ENCODE results near the gene ETV4. TPM values are rescaled to one million over a fixed set of nuclear protein-coding genes. Genes with fewer than 3 reads are reported as not detected.
"Not testable (repeated sequence)": the region's sequence is repeated elsewhere in the genome, so short reads cannot be mapped to it uniquely, and the experiment has no call there.

ETV4 gene
- polyA plus RNA-seq, 3 donors from 2014 or later: not detected

DNA sequence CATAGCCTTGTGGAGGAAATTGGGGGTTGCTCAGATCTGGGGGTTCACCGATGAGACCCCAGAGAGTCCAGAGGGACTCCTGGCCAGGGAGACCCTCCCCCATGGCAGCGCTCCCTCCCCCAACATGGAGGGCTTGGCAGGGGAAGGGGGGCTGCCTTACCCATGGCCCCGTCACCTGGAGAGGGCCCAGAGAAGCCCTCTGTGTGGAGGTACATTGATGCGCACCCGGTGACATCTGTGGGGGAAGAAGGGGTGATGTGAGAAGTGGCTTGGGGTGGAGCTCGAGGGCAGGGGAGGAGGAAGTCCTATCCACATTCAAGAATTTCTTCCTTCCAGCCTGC lies 16.2 kb downstream of the ETV4 start:
- Mint-ChIP-seq H3K4me1 (peaks cover 0 to 7% of the 10 kb centered on the region in 2 donors), H3K4me3 (no peak overlapping the region), H3K27ac (no peak overlapping the region), H3K36me3 (peaks cover 4 to 13% (median 8%) of the 10 kb centered on the region in 3 donors), H3K9me3 (no peaks in the 10 kb centered on the region), H3K27me3 (ENCODE audit: low read depth in 3 of 3) (no peaks in the 10 kb centered on the region)
- DNase-seq: no peak

DNA sequence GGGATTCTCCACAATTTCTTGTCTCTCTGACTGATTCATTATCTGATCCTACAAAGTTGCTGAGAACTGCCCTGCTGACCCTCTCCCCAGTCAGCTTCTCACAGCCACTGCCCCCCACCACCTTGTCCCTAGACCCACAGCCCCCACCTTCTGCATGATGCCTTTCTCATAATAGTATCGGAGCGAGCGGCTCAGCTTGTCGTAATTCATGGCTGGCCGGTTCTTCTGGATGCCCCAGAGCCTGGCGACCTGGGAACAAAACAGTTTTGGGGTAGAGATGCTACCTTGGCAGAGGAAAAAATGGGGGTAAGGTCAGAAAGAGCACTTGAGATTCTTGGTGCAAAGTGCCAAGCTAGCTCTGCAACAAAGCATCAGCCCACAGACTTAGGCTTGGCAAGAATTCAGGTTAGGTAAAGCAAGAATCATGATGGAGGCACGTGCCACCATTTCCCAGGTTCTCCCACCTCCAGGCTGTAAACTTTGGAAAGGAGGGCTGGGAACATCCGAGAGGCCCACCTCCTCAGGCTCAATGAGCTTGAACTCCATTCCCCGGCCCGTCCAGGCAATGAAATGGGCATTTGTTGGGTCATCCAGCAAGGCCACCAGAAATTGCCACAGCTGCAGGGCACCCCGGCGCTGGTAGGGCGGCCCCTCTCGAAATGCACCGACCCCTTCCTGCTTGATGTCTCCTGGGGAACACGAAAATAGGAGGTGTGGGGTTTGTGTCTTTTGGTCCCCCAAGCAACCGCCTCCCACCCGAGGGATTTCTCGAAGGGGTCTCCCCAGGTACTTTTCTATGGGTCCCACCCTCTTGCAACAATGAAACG lies 16.9 kb downstream of the ETV4 start:
- Mint-ChIP-seq H3K9me3 (no peaks in the 10 kb centered on the region), H3K4me1 (peaks cover 0 to 7% of the 10 kb centered on the region in 2 donors), H3K27me3 (ENCODE audit: low read depth in 3 of 3) (no peaks in the 10 kb centered on the region), H3K4me3 (no peak overlapping the region), H3K36me3 (peaks cover 4 to 20% (median 13%) of the 10 kb centered on the region in 3 donors), H3K27ac (peak overlapping the region in 2 of 6 donors; percentile 14 to 49)
- DNase-seq: no peak

DNA sequence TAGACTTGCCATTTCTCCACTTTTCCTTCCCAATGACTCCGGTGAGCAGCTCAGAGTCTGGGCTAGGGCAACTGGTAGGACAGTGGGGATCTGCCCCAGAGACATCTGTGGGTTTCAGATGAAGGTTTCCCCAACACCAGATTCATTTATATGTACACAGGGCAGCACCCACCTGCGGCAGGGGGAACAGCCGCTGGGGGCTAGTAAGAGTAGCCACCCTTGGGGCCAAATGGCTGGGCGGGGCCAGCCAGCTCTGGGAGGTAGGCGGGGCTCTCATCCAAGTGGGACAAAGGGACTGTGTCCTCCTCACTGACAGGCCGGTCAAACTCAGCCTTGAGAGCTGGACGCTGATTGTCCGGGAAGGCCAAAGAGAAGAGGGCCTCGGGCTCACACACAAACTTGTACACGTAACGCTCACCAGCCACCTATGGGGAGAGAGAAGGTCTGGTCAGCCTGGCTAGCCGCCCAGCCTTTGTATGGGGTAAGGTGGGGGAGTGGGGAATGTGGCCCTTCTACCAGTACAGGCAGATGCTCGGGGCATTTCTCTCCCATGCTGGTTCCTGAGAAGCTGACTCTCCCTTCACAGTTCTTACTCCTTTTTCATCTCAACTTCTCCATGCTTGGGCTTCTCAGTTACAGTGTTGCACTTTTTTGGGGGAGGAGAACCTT lies 17.7 kb downstream of the ETV4 start:
- Mint-ChIP-seq H3K4me3 (no peak overlapping the region), H3K27ac (peak overlapping the region in 2 of 6 donors; percentile 14 to 49), H3K36me3 (peaks cover 7 to 27% (median 14%) of the 10 kb centered on the region in 3 donors), H3K9me3 (no peaks in the 10 kb centered on the region), H3K27me3 (ENCODE audit: low read depth in 3 of 3) (no peaks in the 10 kb centered on the region), H3K4me1 (peaks cover 0 to 7% of the 10 kb centered on the region in 2 donors)
- DNase-seq: no peak

DNA sequence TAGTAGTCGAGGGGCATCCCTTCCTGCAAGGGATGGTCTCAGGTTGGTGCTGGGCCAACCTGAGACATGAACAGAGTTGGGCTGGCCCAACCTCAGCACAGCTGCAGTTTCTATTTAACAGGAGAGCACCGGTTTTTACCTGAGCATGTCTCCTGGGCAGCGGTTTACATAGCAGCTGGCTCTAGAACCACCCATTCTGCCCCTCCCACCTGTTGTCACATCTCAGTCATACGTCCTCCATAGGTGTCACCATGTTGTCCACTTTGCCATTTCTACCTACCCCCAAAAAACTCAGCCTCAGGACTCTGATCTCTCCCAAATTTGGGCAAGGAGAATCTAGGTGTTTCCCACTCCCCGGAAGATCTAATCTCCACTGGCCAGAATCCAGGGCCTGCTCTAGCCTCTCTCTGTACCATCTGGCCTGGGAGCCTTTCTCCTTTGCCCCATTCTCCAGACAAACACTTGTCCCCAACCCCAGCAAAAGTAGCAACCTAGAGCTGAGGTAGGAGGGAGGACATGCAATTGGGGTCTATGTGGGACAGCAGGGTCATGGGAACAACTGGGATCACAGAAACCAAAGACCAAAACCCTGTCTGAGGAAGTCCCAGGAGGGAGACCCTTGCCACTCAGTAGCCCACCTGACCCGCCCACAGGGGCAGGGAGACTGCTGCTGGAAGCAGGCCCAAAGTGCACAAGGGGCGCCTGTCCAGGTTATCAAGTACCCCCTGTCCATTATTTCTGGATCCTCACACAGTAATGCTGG lies 19.1 kb downstream of the ETV4 start:
- no peak for DNase-seq
- no peak overlapping the region for H3K4me3 Mint-ChIP-seq

DNA sequence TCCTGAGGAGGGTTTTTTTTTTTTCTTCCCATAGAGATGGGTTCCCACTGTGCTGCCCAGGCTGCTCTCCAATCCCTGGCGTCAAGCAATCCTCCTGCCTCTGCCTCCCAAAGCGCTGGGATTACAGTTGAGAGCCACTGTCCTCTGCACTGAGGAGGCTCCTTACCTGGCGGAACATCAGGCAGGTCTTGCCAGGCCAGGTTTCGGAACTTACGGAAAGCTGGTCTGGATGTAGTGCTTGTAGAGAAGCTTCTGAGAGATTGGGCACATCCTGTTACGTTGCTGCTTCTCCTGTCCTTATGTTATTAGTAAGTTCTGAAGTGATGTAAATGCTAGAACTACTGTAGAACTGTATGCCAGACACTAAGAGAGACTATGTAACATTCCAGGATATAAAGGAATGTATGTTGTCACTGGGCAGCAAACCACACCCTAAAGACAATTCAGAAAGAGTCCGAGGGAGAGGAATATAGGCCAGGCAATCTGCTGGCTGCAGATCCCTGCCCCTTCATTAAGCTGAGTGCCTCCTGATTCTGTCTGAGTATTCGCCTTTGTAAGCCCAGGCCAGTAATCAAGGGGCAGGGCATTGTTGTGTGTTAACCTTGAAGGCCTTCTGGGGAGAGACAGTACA lies 21.1 kb downstream of the ETV4 start:
- no peak overlapping the region for H3K4me3 Mint-ChIP-seq
- H3K27ac Mint-ChIP-seq: no peak overlapping the region
- DNase-seq: no peak
- H3K4me1 Mint-ChIP-seq: peaks cover 0 to under 1% of the 10 kb centered on the region in 2 donors
- H3K36me3 Mint-ChIP-seq: peaks cover 18 to 49% (median 32%) of the 10 kb centered on the region in 3 donors
- H3K27me3 Mint-ChIP-seq (ENCODE audit: low read depth in 3 of 3): peaks cover 0 to 5% (median 0%) of the 10 kb centered on the region in 3 donors
- no peaks in the 10 kb centered on the region for H3K9me3 Mint-ChIP-seq

More for the DNA sequence above, 19.1 kb downstream of the ETV4 start:
- Mint-ChIP-seq H3K27ac (no peak overlapping the region), H3K9me3 (no peaks in the 10 kb centered on the region), H3K27me3 (ENCODE audit: low read depth in 3 of 3) (no peaks in the 10 kb centered on the region), H3K36me3 (peaks cover 7 to 32% (median 18%) of the 10 kb centered on the region in 3 donors), H3K4me1 (peaks cover 0 to 7% of the 10 kb centered on the region in 2 donors)

DNA sequence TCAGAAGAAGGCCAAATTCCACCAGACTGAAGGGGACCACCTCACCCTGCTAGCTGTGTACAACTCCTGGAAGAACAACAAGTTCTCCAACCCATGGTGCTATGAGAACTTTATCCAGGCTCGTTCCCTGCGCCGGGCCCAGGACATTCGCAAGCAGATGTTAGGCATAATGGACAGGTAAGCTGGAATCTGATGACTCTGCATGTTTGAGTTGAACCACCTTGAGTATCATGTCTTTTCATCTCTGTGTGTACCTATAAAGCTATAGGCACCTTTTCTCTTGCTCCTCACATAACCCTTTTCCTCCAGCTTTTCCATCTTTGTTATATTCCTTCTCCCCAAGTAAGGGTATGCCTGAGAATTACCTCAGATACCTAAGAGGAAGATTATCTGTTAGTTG lies 24.8 kb downstream of the ETV4 start:
- Mint-ChIP-seq H3K36me3 (peaks cover 21 to 67% (median 34%) of the 10 kb centered on the region in 3 donors), H3K9me3 (no peaks in the 10 kb centered on the region), H3K27ac (no peak overlapping the region), H3K4me1 (no peaks in the 10 kb centered on the region), H3K4me3 (no peak overlapping the region), H3K27me3 (ENCODE audit: low read depth in 3 of 3) (peaks cover 0 to 5% (median 0%) of the 10 kb centered on the region in 3 donors)
- DNase-seq: no peak

DNA sequence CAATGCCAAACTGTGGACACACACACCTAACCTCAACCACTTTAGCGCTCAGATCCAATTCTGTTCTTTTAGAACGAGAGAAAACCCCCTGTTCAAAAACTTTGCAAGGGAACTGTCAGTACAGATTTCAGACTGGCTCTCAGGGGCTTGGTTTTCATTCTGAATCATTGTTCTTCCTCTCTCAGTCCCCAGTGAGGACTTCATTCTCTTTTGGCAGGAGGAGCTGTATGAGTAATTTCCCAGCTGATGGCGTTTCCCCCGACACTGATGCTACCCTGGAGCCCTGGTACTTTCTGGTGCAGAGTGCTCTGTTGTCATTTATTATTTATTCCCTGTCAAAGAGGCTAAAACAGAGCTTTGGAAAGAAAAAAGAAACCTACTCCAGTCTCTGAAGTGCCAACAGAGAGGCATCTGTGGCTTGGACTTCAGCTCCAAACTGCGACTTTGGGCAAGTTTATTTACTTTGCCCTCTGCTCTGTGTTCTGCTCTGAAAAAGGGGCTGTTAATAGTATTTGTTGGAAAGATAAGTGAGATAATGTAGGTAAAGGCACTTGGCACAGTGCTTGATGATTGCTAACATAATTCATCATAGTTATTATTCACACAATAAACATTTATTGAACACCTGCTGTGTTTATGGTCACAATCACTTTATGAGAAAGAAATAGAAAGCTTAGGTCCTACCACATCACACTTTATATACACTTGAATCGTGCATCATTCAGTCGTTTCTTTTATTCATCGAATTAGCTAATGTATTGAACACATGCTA lies 28.3 kb downstream of the ETV4 start:
- no peak overlapping the region for H3K27ac Mint-ChIP-seq

DNA sequence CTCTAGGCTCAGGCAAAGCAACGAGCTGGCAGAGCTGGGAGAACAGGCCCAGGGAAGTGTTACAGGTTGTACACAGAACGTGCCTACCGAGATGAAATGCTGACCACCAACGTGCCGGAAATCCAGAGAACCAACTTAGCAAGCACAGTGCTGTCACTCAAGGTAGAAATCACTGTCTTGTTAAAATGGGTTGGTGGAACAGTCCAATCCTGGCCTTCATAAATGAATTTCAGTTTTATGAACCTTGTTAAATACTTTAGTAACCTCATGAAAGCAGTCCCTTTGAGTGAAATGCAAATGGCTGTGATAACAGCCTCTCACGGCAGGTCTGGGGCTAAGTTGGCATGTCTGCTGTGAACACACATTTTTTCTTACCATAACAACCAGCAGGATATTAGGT lies 29.0 kb downstream of the ETV4 start:
- DNase-seq: no peak
- Mint-ChIP-seq H3K27ac (no peak overlapping the region), H3K9me3 (no peaks in the 10 kb centered on the region), H3K27me3 (ENCODE audit: low read depth in 3 of 3) (peaks cover 0 to 7% (median 0%) of the 10 kb centered on the region in 3 donors), H3K4me3 (no peak overlapping the region), H3K4me1 (no peaks in the 10 kb centered on the region), H3K36me3 (peaks cover 19 to 55% (median 28%) of the 10 kb centered on the region in 3 donors)

More for the DNA sequence above, 28.3 kb downstream of the ETV4 start:
- Mint-ChIP-seq H3K36me3 (peaks cover 19 to 51% (median 22%) of the 10 kb centered on the region in 3 donors), H3K9me3 (no peaks in the 10 kb centered on the region), H3K4me1 (no peaks in the 10 kb centered on the region), H3K4me3 (no peak overlapping the region), H3K27me3 (ENCODE audit: low read depth in 3 of 3) (peaks cover 0 to 7% (median 0%) of the 10 kb centered on the region in 3 donors)
- no peak for DNase-seq

DNA sequence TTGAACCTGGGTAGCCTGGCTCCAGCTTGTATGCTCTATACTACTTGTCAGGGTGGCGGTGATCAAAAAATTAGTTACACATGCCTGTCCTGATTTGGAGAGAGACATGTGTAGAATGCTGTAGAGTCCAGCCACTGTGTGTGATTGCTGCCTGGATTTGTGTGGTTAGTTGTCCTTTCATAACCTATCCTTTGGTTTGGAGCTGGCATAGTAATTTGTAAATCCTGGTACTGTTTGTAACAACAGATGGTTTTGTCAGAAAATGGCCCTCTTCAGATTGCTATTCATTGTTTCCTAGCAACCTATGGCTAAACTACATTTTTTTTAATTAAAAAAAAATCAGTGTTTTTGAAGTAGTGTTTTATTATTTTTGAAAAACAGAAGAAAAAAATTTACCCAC lies 30.5 kb downstream of the ETV4 start:
- peaks cover 12 to 47% (median 22%) of the 10 kb centered on the region in 3 donors for H3K36me3 Mint-ChIP-seq
- H3K4me1 Mint-ChIP-seq: no peaks in the 10 kb centered on the region
- DNase-seq: no peak
- H3K27ac Mint-ChIP-seq: no peak overlapping the region
- H3K9me3 Mint-ChIP-seq: no peaks in the 10 kb centered on the region
- peaks cover 0 to 3% (median 0%) of the 10 kb centered on the region in 3 donors for H3K27me3 Mint-ChIP-seq (ENCODE audit: low read depth in 3 of 3)
- H3K4me3 Mint-ChIP-seq: no peak overlapping the region

DNA sequence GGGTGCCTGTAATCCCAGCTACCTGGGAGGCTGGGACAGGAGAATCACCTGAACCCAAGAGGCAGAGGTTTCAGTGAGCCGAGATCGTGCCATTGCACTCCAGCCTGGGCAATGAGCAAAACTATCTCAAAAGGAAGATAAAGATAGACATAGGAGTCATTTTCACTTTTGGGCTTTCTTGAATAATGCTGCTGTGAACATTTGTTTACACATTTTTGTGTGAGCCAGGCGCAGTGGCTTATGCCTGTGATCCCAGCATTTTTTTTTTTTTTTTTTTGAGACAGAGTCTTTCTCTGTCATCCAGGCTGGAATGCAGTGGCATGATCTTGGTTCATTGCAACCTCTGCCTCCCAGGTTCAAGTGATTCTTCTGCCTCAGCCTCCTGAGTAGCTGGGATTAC lies 34.9 kb downstream of the ETV4 start:
- not testable (repeated sequence) for H3K9me3 Mint-ChIP-seq; H3K27ac Mint-ChIP-seq; DNase-seq; H3K27me3 Mint-ChIP-seq (ENCODE audit: low read depth in 3 of 3); H3K4me1 Mint-ChIP-seq; H3K4me3 Mint-ChIP-seq
- H3K36me3 Mint-ChIP-seq: peaks cover 23 to 40% (median 33%) of the 10 kb centered on the region in 3 donors

DNA sequence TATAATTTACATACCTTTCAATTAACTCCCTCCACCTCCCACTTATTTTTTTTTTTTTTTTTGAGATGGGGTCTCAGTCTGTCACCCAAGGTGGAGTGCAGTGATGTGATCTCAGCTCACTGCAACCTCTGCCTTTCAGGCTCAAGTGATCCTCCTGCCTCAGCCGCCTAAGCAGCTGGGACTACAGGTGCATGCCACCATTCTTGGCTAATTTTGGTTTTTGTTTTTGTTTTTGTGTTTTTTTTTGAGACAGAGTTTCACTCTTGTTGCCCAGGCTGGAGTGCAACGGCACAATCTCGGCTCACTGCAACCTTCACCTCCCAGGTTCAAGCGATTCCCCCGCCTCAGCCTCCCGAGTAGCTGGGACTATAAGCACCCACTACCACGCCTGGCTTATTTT lies 36.7 kb downstream of the ETV4 start:
- H3K27me3 Mint-ChIP-seq (ENCODE audit: low read depth in 3 of 3); H3K4me3 Mint-ChIP-seq; H3K4me1 Mint-ChIP-seq; H3K9me3 Mint-ChIP-seq; H3K27ac Mint-ChIP-seq; DNase-seq: not testable (repeated sequence)
- peaks cover 26 to 52% (median 37%) of the 10 kb centered on the region in 3 donors for H3K36me3 Mint-ChIP-seq

DNA sequence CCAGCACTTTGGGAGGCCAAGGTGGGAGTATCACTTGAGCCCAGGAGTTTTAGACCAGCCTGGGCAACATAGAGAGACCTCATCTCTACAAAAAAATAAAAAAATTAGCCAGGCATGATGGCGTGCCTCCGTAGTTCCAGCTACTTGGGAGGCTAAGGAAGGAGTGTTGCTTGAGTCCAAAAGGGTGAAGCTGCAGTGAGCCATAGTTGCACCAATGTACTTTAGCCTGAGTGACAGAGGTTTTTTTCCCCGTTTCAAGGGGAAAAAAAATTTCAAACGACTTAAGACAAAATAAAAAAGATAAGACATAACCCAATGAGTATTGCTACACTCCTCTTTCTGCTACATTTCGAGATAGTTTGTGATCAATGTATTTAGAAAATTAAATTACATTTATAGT lies 55.5 kb downstream of the ETV4 start:
- DNase-seq: no peak
- Mint-ChIP-seq H3K9me3 (no peaks in the 10 kb centered on the region), H3K27ac (no peak overlapping the region), H3K4me3 (no peak overlapping the region), H3K4me1 (peaks cover 12 to 32% of the 10 kb centered on the region in 2 donors), H3K36me3 (peaks cover 16 to 32% (median 29%) of the 10 kb centered on the region in 3 donors), H3K27me3 (ENCODE audit: low read depth in 3 of 3) (peaks cover 0 to 1% (median 1%) of the 10 kb centered on the region in 3 donors)
